SK-N-SH (cell line): ENCODE data around the gene ACACB. TPM values are rescaled to one million over a fixed set of nuclear protein-coding genes. Genes with fewer than 3 reads are reported as not detected.

Experiments
- CTCF ChIA-PET: fragments of 300-600, 350-600 bp; formaldehyde crosslinking; extraction: SDS; loops from one replicate; lab custom pipeline; 2021; lab: Yijun Ruan, JAX
- POLR2A ChIA-PET: fragments of 350-600 bp; sonication (Branson Sonifier 250); formaldehyde crosslinking; extraction: SDS; loops from one replicate; lab custom pipeline; 2020; ENCODE audit warnings: antibody characterized with exemption, inconsistent platforms; lab: Yijun Ruan, JAX
- DNase-seq: peaks from one replicate; pipeline ENCODE4 v3.0.0; 2012
- H2AFZ ChIP-seq: fragments of 200-600 bp; sonication (generic); 2 replicates; pipeline ENCODE4 v1.8.1; 2016; ENCODE audit warnings: antibody characterized with exemption, mild to moderate bottlenecking, low read depth
- H3F3A ChIP-seq: fragments of 200-600 bp; sonication (generic); replicated peaks from 2 replicates; pipeline ENCODE3; 2016; ENCODE audit warnings: antibody characterized with exemption, mild to moderate bottlenecking; ENCODE audit not compliant: insufficient read depth
- H3K27ac ChIP-seq, 2 experiments: fragments of 200-500 bp in 1 of 2; fragments of 200-600 bp in 1 of 2; sonication (Bioruptor generic) in 1 of 2; sonication (generic), shearing (Covaris generic) in 1 of 2; 2 replicates each; pipeline versions ENCODE4 v1.5.1 to v1.6.1; 2014 to 2016; ENCODE audit warnings: low read depth in 2 of 2, inconsistent platforms in 1 of 2, low read length in 1 of 2, mild to moderate bottlenecking in 1 of 2, mixed read lengths in 1 of 2
- H3K27me3 ChIP-seq: fragments of 200-600 bp; sonication (generic), shearing (Covaris generic); 2 replicates; pipeline ENCODE4 v1.6.1; 2016; ENCODE audit warnings: mixed run types; ENCODE audit not compliant: insufficient read depth
- H3K36me3 ChIP-seq, 2 experiments: fragments of 200-500 bp in 1 of 2; fragments of 200-600 bp in 1 of 2; sonication (Bioruptor generic) in 1 of 2; sonication (generic) in 1 of 2; replicated peaks in 1 of 2; 2 replicates each; pipeline versions ENCODE3 to v1.5.1; 2014 to 2016; ENCODE audit warnings: low read length in 1 of 2, mild to moderate bottlenecking in 1 of 2; ENCODE audit not compliant: insufficient read depth in 2 of 2, control insufficient read depth in 1 of 2
- H3K4me1 ChIP-seq, 2 experiments: fragments of 200-500 bp in 1 of 2; fragments of 200-600 bp in 1 of 2; sonication (Bioruptor generic) in 1 of 2; sonication (generic), shearing (Covaris generic) in 1 of 2; 2 replicates each; pipeline versions ENCODE4 v1.5.1 to v1.6.1; 2014 to 2016; ENCODE audit warnings: low read depth in 1 of 2, low read length in 1 of 2, mixed run types in 1 of 2; ENCODE audit not compliant: insufficient read depth in 2 of 2, control insufficient read depth in 1 of 2
- H3K4me2 ChIP-seq: fragments of 200-600 bp; sonication (generic), shearing (Covaris generic); 2 replicates; pipeline ENCODE4 v1.6.1; 2017; ENCODE audit warnings: mixed run types
- H3K4me3 ChIP-seq, 2 experiments: fragments of 200-500 bp in 1 of 2; fragments of 200-600 bp in 1 of 2; sonication (Bioruptor generic) in 1 of 2; sonication (generic), shearing (Covaris generic) in 1 of 2; 2 replicates each; pipeline versions ENCODE4 v1.5.1 to v1.8.1; 2014 to 2016; ENCODE audit warnings: low read depth in 2 of 2, inconsistent platforms in 1 of 2, low read length in 1 of 2, mild to moderate bottlenecking in 1 of 2, mixed read lengths in 1 of 2, moderate library complexity in 1 of 2
- H3K79me2 ChIP-seq: fragments of 200-600 bp; sonication (generic); 2 replicates; pipeline ENCODE4 v1.8.1; 2017; ENCODE audit warnings: mild to moderate bottlenecking; ENCODE audit not compliant: insufficient read depth
- H3K9ac ChIP-seq: fragments of 200-600 bp; sonication (generic); 2 replicates; pipeline ENCODE4 v1.6.1; 2017; ENCODE audit warnings: mixed run types
- H3K9me2 ChIP-seq: fragments of 200-600 bp; sonication (generic); 2 replicates; pipeline ENCODE4 v1.6.1; 2017; ENCODE audit warnings: mixed run types
- H3K9me3 ChIP-seq: fragments of 200-600 bp; sonication (generic); 2 replicates; pipeline ENCODE4 v1.6.1; 2017; ENCODE audit warnings: mixed run types, mild to moderate bottlenecking, moderate library complexity
- H4K20me1 ChIP-seq: fragments of 200-600 bp; sonication (generic); 2 replicates; pipeline ENCODE4 v1.6.1; 2017; ENCODE audit warnings: mild to moderate bottlenecking, mixed run types; ENCODE audit not compliant: insufficient read depth
- CTCF ChIP-seq: fragments of 200-600 bp; sonication (generic); IDR thresholded peaks from 2 replicates; pipeline ENCODE4 v1.6.1; 2017; ENCODE audit warnings: antibody characterized with exemption, mild to moderate bottlenecking, moderate library complexity
- MEF2A ChIP-seq: IDR thresholded peaks from 2 replicates; pipeline ENCODE4 v1.4.0; 2012; ENCODE audit warnings: low read depth, borderline replicate concordance
- NRF1 ChIP-seq: IDR thresholded peaks from 2 replicates; pipeline ENCODE4 v1.6.1; 2012; ENCODE audit warnings: low read depth, mild to moderate bottlenecking, low read length
- RAD21 ChIP-seq: IDR thresholded peaks from 2 replicates; pipeline ENCODE4 v1.6.1; 2012; ENCODE audit warnings: mild to moderate bottlenecking, low read length
- TAF1 ChIP-seq: IDR thresholded peaks from 2 replicates; pipeline ENCODE4 v1.6.1; 2012; ENCODE audit warnings: low read depth, mild to moderate bottlenecking, low read length, moderate library complexity, borderline replicate concordance
- TCF12 ChIP-seq: IDR thresholded peaks from 2 replicates; pipeline ENCODE4 v1.4.0; 2012
- USF1 ChIP-seq: IDR thresholded peaks from 2 replicates; pipeline ENCODE4 v1.4.0; 2012; ENCODE audit warnings: low read depth, borderline replicate concordance
- WGBS: methylation state at CpG from one replicate; pipeline ENCODE4 v1.1.6; 2017; ENCODE audit warnings: low lambda C conversion rate; 5-methylcytosine and 5-hydroxymethylcytosine counted together
- polyA plus RNA-seq, 3 experiments: library from polyadenylated mRNA; depleted of rRNA; stranded (reverse); fragments of >200 nt; gene quantifications; 2 replicates each; pipeline ENCODE4 v1.2.3, GENCODE V29; 2012
- TF ChIP-seq, protein P1 (sequence below): IDR thresholded peaks from 2 replicates; pipeline ENCODE4; 2012
- TF ChIP-seq, protein P2 (sequence below): fragments of 150-350 bp; IDR thresholded peaks from 2 replicates; pipeline ENCODE4 v1.6.1; 2017; ENCODE audit warnings: antibody characterized with exemption, low read length, low read depth, borderline replicate concordance

ACACB gene
- polyA plus RNA-seq, 1 of the 3 experiments (the other 2 are of a cell fraction): 6.1 TPM

GRCh38 chr12:109074866-109075265 lies 41.5 kb upstream of the ACACB start:
- Histone ChIP-seq H3K9me3 (0 out of 2 replicates have a peak, but pooled peaks cover 6% of the 10 kb centered on the region), H2AFZ (no peak overlapping the region), H3K9me2 (no peaks in the 10 kb centered on the region), H3K4me1 (no peaks in the 10 kb centered on the region), H3K9ac (no peak overlapping the region), H3F3A (peaks cover 3% of the 10 kb centered on the region), H3K4me2 (no peak overlapping the region), H3K36me3 (peaks cover 38 to 46% of the 10 kb centered on the region in 2 experiments), H3K27ac (no peak overlapping the region), H3K4me3 (no peak overlapping the region), H3K27me3 (no peaks in the 10 kb centered on the region), H4K20me1 (no peaks in the 10 kb centered on the region), H3K79me2 (no peaks in the 10 kb centered on the region)
- ChIA-PET POLR2A (no interaction called here), CTCF (no interaction called here)
- TF ChIP-seq MEF2A (no peak), CTCF (no peak)
- DNase-seq: no peak

DNA sequence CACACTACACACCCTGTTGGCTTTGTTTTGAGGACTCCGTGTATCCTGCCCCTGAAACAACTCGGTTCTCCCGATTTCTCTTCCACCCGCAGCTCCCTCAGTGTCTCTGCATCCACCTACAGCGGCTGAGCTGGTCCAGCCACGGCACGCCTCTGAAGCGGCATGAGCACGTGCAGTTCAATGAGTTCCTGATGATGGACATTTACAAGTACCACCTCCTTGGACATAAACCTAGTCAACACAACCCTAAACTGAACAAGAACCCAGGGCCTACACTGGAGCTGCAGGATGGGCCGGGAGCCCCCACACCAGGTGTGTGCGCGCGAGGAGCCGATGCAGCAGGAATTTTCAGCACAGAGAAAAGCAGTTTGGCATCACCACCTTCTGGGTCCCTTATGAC lies 33.6 kb upstream of the ACACB start:
- Histone ChIP-seq H3K9me2 (no peaks in the 10 kb centered on the region), H3K36me3 (peaks cover 32 to 76% of the 10 kb centered on the region in 2 experiments), H2AFZ (no peak overlapping the region), H3K4me2 (no peak overlapping the region), H3K27ac (no peak overlapping the region), H3K9ac (no peak overlapping the region), H3K4me3 (no peak overlapping the region), H3K9me3 (0 out of 2 replicates have a peak, but pooled peaks cover 6% of the 10 kb centered on the region), H3K27me3 (no peaks in the 10 kb centered on the region), H3K79me2 (no peaks in the 10 kb centered on the region), H3K4me1 (no peaks in the 10 kb centered on the region), H4K20me1 (no peaks in the 10 kb centered on the region), H3F3A (peaks cover 2% of the 10 kb centered on the region)
- DNase-seq: no peak
- ChIA-PET CTCF (interaction anchor here (1.4 to 4.3 kb wide), 2 partner anchors 11 kb away, joined by 3 to 20 read pairs; partner anchors contain the start of gene ALKBH2), POLR2A (no interaction called here)
- TF ChIP-seq NRF1 (no peak), TAF1 (no peak), RAD21 (no peak), TCF12 (no peak), USF1 (no peak)
- TF ChIP-seq, protein P1, sequence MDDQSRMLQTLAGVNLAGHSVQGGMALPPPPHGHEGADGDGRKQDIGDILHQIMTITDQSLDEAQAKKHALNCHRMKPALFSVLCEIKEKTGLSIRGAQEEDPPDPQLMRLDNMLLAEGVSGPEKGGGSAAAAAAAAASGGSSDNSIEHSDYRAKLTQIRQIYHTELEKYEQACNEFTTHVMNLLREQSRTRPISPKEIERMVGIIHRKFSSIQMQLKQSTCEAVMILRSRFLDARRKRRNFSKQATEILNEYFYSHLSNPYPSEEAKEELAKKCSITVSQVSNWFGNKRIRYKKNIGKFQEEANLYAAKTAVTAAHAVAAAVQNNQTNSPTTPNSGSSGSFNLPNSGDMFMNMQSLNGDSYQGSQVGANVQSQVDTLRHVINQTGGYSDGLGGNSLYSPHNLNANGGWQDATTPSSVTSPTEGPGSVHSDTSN: no peak
- TF ChIP-seq, protein P2, sequence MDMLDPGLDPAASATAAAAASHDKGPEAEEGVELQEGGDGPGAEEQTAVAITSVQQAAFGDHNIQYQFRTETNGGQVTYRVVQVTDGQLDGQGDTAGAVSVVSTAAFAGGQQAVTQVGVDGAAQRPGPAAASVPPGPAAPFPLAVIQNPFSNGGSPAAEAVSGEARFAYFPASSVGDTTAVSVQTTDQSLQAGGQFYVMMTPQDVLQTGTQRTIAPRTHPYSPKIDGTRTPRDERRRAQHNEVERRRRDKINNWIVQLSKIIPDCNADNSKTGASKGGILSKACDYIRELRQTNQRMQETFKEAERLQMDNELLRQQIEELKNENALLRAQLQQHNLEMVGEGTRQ: no peak
- 87% methylated on average over 14 of the region's 14 CpGs for WGBS
